HEK293T (cell line): ENCODE data around the gene MUC20.

Experiments
- ARNT ChIP-seq: fragments of 450-650 bp; IDR thresholded peaks from 2 replicates; pipeline ENCODE4 v1.6.1; 2017; ENCODE audit warnings: mild to moderate bottlenecking
- BHLHE40 ChIP-seq: fragments of 450-650 bp; IDR thresholded peaks from 2 replicates; pipeline ENCODE4 v1.6.1; 2016; ENCODE audit warnings: mild to moderate bottlenecking, moderate library complexity, borderline replicate concordance
- FOXA1 ChIP-seq: fragments of 450-650 bp; IDR thresholded peaks from 2 replicates; pipeline ENCODE4 v1.6.1; 2016; ENCODE audit warnings: mild to moderate bottlenecking
- FOXK2 ChIP-seq: fragments of 450-650 bp; IDR thresholded peaks from 2 replicates; pipeline ENCODE4 v1.6.1; 2016; ENCODE audit warnings: mild to moderate bottlenecking
- FOXM1 ChIP-seq: fragments of 450-650 bp; IDR thresholded peaks from 2 replicates; pipeline ENCODE4 v1.6.1; 2017; ENCODE audit warnings: mild to moderate bottlenecking, borderline replicate concordance
- L3MBTL2 ChIP-seq: fragments of 450-650 bp; conservative IDR thresholded peaks from 2 replicates; pipeline ENCODE4 v1.6.1; 2016; ENCODE audit warnings: mild to moderate bottlenecking
- NFRKB ChIP-seq: fragments of 450-650 bp; IDR thresholded peaks from 2 replicates; pipeline ENCODE4 v1.6.1; 2016; ENCODE audit warnings: mild to moderate bottlenecking, moderate library complexity
- SP1 ChIP-seq: fragments of 450-650 bp; IDR thresholded peaks from 2 replicates; pipeline ENCODE4 v1.6.1; 2017
- SUZ12 ChIP-seq: fragments of 450-650 bp; IDR thresholded peaks from 2 replicates; pipeline ENCODE4 v1.6.1; 2016; ENCODE audit warnings: mild to moderate bottlenecking
- TARDBP ChIP-seq: fragments of 450-650 bp; IDR thresholded peaks from 2 replicates; pipeline ENCODE4 v1.6.1; 2016
- TF ChIP-seq, protein P1 (sequence below): fragments of 450-650 bp; IDR thresholded peaks from 2 replicates; pipeline ENCODE4 v1.6.1; 2016

DNA sequence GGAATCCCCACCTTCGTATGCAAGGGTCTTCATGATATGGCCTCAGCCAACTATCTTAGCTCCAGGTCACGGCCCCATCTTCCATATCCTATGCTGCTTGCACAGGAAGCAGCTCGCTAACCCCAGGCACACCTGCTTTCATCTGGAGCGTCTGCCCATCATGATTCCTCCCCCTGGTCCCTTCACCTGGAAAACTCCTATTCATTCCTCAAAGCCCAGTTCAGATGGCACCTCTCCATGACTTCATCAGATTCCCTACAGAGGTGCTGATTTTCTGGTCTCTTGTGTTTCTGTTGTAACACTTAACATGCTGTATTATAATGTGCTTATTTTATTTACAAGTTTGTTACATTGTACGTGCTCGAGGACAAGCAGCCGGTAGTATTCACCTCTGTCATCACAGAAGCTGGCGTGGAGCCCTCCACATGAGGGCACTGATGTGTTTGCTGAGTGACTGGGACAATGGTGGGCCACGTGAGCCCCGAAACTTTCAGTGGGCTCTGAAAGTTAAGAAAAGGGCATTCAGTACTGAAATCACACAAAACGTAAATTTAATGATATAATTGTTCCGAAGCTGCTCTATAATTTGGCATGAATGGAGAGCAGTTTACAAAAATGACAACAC is 16.2 kb downstream of the MUC20 start:
- TF ChIP-seq, protein P1, sequence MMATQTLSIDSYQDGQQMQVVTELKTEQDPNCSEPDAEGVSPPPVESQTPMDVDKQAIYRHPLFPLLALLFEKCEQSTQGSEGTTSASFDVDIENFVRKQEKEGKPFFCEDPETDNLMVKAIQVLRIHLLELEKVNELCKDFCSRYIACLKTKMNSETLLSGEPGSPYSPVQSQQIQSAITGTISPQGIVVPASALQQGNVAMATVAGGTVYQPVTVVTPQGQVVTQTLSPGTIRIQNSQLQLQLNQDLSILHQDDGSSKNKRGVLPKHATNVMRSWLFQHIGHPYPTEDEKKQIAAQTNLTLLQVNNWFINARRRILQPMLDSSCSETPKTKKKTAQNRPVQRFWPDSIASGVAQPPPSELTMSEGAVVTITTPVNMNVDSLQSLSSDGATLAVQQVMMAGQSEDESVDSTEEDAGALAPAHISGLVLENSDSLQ = no peak
- TF ChIP-seq FOXA1 (no peak), BHLHE40 (no peak), FOXM1 (no peak), SP1 (no peak), TARDBP (no peak), L3MBTL2 (no peak), FOXK2 (no peak), SUZ12 (no peak), ARNT (no peak), NFRKB (no peak)
